GM21447 (cell line): Measurements from ENCODE around the gene KISS1.

Experiments used
- ATAC-seq: cut with Tn5 transposase; IDR thresholded peaks from one replicate; pipeline ENCODE4 v1.9.1; 2021; ENCODE audit not compliant: unreplicated experiment

Gene KISS1

DNA sequence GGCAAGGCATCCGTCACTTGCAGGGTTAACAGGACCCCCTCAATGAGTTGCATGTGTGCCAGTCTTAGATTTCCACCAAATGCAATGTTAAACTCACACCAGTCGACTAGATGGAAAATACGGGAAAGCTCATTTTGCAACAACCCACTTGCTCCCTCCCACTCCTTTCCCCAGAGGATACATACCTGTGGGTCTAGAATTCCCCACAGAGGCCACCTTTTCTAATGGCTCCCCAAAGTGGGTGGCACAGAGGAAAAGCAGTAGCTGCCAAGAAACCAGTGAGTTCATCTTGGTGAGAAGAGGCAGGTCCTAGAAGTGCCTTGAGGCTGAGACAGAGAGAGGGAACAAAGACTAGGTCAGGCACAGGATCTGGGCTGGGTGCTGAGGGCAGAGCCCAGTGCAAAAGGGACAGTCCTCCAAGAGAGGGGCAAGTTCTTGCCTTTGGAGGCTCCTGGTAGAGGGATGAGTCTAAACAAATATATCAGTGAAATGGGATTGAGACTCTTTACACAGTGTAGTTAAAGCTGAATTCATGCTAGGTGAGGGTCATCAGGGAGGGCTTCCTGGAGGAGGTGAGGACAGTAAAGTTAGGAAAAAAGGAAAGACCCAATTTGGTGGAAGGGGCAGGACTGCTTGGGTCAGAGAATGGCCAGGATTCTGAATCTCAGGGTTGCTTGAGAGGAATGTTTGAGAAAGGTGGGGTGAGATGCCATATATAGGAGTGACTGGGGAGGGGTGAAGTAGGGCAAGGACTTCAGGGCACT is 3.5 kb downstream of the KISS1 start:
- ATAC-seq, result no peak

DNA sequence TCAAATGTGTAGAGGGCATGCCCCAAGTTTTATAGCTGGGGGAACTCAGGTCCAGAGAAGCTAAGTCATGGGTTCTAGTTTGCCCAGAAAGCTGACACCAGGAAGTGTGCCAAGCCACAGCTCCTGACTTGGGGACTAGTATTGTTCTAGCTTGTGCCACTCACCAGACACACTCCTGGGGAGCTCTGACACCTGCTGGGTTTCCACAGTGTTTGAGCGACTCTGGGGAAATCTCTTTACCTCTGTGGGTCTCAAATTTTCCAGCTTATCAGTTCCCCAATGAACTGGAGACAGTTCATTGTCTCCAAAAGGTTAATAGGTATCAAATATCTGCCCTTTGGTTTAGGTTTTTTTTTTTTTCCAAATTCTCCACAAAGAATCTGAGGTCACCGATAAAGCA is 4.2 kb downstream of the KISS1 start:
- no peak for ATAC-seq

DNA sequence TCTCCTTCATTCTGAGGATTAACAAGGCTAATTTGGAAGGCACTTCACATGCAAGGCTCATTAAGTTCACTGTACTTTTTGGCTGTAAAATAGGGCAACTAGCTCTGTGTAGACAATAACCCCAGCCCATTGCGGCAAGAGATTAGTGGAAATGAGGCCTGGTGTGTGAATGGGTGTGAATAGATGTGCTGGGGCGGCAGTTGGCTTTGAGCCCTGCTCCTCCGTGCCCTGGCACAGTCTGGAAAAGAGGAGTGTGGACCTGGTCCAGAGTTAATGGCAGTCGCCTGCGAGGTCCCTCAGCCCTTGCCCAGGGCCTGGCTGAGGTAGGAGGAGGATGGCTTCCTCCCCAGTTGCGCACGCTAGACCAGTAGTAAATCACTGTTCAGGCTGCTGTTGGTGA is 4.8 kb downstream of the KISS1 start:
- ATAC-seq, result no peak

DNA sequence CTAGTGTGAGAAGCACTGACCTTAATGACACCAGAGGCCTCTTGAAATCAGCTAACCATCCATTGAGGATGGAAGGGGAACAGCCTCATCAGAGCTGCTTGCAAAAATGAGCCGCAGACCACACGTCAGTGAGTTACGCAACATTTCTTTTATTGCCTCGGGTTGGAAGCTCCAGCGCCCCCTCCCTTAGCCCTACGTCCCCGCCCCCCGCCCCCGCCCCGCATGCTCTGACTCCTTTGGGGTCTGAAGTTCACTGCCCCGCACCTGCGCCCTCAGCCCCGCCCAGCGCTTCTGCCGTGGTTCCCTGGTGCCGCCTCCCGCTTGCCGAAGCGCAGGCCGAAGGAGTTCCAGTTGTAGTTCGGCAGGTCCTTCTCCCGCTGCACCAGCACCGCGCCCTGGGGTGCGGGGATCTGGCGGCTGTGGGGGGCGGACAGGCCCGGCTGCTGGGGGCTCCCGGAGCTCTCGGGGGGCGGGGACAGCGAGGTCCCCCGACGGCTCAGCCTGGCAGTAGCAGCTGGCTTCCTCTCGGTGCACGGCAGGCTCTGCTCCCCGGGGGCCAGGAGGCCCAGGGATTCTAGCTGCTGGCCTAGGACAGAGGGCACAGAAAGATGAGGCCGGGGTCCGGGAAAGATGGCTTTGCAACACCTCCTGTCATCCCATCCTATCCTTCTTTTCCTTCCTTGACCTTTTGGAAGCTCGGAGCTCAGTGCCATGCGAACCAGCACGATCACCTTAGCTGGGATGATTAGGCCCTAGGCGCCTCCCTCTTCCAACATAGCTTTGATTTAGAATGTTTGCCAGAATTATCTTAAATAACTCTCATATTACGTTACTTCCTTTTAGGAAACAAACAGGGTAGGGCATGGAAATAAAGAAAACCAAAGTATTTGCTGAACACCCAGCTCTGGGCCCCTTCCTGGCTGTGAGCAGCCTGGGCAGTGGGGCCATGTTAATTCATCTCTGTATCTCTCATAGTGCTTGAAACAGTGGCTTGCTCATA is 5.8 kb downstream of the KISS1 start:
- no peak for ATAC-seq

DNA sequence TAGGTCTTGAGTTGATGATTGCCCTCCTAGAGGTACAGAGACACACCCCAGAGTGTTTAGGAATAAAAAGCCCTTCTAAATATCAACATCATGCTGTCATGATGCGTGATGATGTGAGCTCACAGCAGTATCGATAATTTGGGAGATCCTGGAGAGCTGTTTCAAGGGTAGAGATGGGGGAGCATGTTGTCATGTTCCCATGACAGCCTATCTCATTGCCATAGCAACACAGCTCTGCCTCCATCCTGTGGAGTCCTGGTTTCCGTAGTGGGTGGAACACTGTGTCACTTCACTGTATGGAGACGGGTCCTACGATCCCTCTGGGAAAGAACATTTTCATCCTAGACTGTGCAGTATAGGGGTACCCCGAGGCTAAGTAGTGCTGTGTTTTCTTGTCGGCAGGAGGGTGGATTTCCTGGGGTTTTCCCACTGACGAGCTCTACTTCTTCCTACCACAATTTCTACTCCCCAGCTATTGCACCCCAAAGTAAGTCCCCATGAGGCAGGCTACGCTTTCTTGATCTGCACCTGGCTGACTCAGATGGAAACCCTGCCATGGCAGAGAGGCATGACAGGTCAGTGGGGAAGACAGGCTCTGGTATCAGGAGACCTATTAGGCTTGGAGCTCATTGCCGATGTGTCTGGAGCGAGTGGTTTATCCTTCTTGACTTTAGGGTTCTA is 7.2 kb downstream of the KISS1 start:
- ATAC-seq, result no peak

DNA sequence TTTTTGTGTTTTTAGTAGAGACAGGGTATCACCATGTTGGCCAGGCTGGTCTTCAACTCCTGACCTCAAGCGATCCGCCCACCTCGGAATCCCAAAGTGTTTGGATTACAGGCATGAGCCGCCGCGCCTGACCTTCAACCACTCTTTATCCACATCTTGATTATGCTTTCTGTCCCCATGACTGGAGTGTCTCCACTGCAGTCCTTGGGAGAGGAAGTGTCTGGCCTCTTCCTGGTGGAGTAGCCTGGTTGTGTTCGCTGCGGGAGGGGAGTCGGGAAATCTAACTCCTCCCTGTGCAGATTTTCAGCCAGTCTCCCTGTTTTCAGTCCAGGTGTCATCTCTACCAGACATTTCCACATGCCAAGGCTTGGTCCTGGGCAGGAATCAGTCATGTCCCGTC is 9.7 kb downstream of the KISS1 start:
- ATAC-seq, result no peak

GRCh38 chr1:204181116-204181515 is 15.2 kb downstream of the KISS1 start:
- no peak for ATAC-seq

GRCh38 chr1:204180133-204180532 is 16.2 kb downstream of the KISS1 start:
- ATAC-seq, result no peak

GRCh38 chr1:204178487-204179281 is 17.6 kb downstream of the KISS1 start:
- ATAC-seq, result no peak

DNA sequence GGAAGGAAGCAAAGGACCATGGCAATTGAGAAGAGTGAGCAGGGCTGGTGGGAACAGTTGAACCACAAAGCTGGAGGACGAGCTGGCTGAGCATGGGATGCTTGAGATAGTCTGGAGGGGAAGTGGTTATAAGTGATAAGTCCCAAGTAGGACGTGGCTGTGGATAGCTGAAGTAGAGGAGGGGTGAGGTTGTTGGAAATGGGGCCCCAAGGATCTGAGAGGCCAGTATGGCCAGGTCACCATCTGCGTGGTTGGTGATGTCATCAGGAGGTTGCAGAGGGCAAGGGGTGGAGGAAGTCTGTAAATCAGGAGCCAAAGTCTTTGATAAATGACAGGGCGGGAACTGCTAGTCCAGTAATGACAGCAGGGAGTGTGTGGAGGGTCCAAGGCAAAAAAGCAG is 19.2 kb downstream of the KISS1 start:
- ATAC-seq, result no peak

GRCh38 chr1:204176049-204176448 is 20.2 kb downstream of the KISS1 start:
- ATAC-seq, result no peak

- no peak for ATAC-seq
Measured at GRCh38 chr1:204174958-204175357, 21.3 kb downstream of the KISS1 start.

- ATAC-seq, result no peak
Measured at GRCh38 chr1:204172404-204173029, 23.8 kb downstream of the KISS1 start.

- no peak for ATAC-seq
Measured at GRCh38 chr1:204171751-204172178, 24.5 kb downstream of the KISS1 start.

DNA sequence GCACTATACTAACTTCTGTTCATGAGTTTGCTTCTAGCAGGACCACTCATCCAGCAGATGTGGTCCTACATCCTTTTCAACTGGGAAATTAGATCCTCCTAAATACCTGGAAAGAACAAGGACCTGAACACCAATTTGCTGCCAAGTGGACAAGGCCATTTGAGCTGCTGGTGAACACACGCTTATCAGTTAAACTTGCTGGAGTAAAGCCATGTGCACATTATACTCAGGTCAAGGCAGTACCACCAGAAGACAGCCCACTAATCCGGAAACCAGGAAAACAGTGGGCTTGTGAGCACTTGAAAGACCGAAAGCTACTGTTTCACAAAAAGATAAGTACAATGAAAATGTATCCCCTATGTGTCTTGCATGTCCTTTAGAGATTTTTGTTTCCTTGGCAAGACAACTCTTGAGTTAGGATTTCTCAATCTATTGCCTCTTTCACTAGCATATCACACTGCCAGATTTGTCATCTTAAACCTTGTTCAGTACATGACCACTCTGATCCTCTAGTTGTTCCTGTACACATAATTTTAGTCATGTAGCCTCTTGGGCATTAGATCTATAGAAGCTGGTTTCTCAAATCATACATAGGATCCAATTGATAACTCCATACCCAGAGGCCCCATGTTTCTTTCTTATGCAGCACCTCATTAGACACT is 25.7 kb downstream of the KISS1 start:
- no peak for ATAC-seq

- no peak for ATAC-seq
Measured at GRCh38 chr1:204169858-204170257, 26.4 kb downstream of the KISS1 start.

DNA sequence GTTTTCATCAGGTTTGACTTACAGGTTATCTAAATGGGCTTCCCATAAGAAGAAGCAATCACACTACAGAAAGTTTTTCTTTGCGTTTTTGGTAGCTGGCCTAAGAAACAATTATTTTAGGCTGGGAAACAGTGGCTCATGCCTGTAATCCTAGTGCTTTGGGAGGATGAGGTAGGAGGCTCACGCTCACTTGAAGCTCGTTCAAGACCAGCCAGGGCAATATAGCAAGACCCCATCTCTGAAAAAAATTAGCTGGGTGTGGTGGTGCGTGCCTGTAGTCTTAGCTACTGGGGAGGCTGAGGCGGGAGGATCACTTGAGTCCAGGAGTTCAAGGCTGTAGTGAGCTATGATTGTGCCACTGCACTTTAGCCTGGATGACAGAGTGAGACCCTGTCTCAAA is 28.6 kb downstream of the KISS1 start:
- ATAC-seq, result no peak

- no peak for ATAC-seq
Measured at GRCh38 chr1:204166219-204166618, 30.1 kb downstream of the KISS1 start, which contains the start of gene REN. Gene REN, minus strand, starts transcription at chr1:204166337. Its CDS starts 44 bp downstream, at chr1:204166293.

- no peak for ATAC-seq
Measured at GRCh38 chr1:204162494-204163074, 33.7 kb downstream of the KISS1 start.
